KMS-11 (cell line): ENCODE measurements around the gene AATK.

Experiments used
- H2AFZ ChIP-seq: fragments of 200-600 bp; sonication (generic); 2 replicates; pipeline ENCODE4 v1.6.1; 2016; ENCODE audit warnings: antibody characterized with exemption, mixed run types, low read depth
- H3K27ac ChIP-seq: fragments of 200-600 bp; sonication (generic); 2 replicates; pipeline ENCODE4 v1.6.1; 2016; ENCODE audit warnings: mild to moderate bottlenecking, mixed run types
- H3K27me3 ChIP-seq: fragments of 200-600 bp; sonication (generic); 2 replicates; pipeline ENCODE4 v1.6.1; 2017; ENCODE audit warnings: mild to moderate bottlenecking, low read depth, mixed run types, moderate library complexity; ENCODE audit not compliant: insufficient read depth
- H3K36me3 ChIP-seq: fragments of 200-600 bp; sonication (generic); 2 replicates; pipeline ENCODE4 v1.6.1; 2017; ENCODE audit warnings: mild to moderate bottlenecking, mixed run types; ENCODE audit not compliant: insufficient read depth
- H3K4me1 ChIP-seq: fragments of 200-600 bp; sonication (generic); 2 replicates; pipeline ENCODE4 v1.6.1; 2016; ENCODE audit warnings: mild to moderate bottlenecking, low read depth, mixed run types; ENCODE audit not compliant: poor library complexity, severe bottlenecking
- H3K4me2 ChIP-seq: fragments of 200-600 bp; sonication (generic); 2 replicates; pipeline ENCODE4 v1.7.0; 2016; ENCODE audit warnings: mild to moderate bottlenecking, mixed run types
- H3K4me3 ChIP-seq: fragments of 200-600 bp; sonication (generic); IDR thresholded peaks from 2 replicates; pipeline ENCODE4 v1.6.1; 2017; ENCODE audit warnings: low read depth, low read length, mixed read lengths; ENCODE audit not compliant: insufficient read depth
- H3K79me2 ChIP-seq: fragments of 200-600 bp; sonication (generic); 2 replicates; pipeline ENCODE4 v1.6.1; 2016; ENCODE audit warnings: low read depth, mixed run types; ENCODE audit not compliant: insufficient read depth
- H3K9ac ChIP-seq: fragments of 200-600 bp; sonication (generic); 2 replicates; pipeline ENCODE4 v1.6.1; 2016; ENCODE audit warnings: mild to moderate bottlenecking, mixed run types
- H4K20me1 ChIP-seq: fragments of 200-600 bp; sonication (generic); 2 replicates; pipeline ENCODE4 v1.6.1; 2016; ENCODE audit warnings: mild to moderate bottlenecking, mixed run types; ENCODE audit not compliant: insufficient read depth
- CTCF ChIP-seq: fragments of 200-600 bp; sonication (generic); conservative IDR thresholded peaks from 2 replicates; pipeline ENCODE4 v1.6.1; 2017; ENCODE audit warnings: low read depth, mild to moderate bottlenecking, antibody characterized with exemption, low read length, moderate library complexity, mixed read lengths

Gene AATK

GRCh38 chr17:81076141-81076679 is 89.8 kb downstream of the AATK start:
- H3K9ac ChIP-seq = no peak overlapping the region
- H3K79me2 ChIP-seq = no peaks in the 10 kb centered on the region
- TF ChIP-seq CTCF = no peak
- peaks cover 98% of the 10 kb centered on the region for H3K27me3 ChIP-seq
- H4K20me1 ChIP-seq = no peaks in the 10 kb centered on the region
- no peak overlapping the region for H3K4me3 ChIP-seq
- H2AFZ ChIP-seq = no peak overlapping the region
- no peak overlapping the region for H3K4me2 ChIP-seq
- H3K36me3 ChIP-seq = no peaks in the 10 kb centered on the region
- H3K27ac ChIP-seq = no peak overlapping the region
- peaks cover under 1% of the 10 kb centered on the region for H3K4me1 ChIP-seq

- no peak overlapping the region for H3K4me3 ChIP-seq
- H3K27me3 ChIP-seq = peaks cover 98% of the 10 kb centered on the region
- H4K20me1 ChIP-seq = no peaks in the 10 kb centered on the region
- no peak overlapping the region for H3K27ac ChIP-seq
- H2AFZ ChIP-seq = no peak overlapping the region
- H3K4me2 ChIP-seq = no peak overlapping the region
- no peaks in the 10 kb centered on the region for H3K79me2 ChIP-seq
- no peaks in the 10 kb centered on the region for H3K36me3 ChIP-seq
- peaks cover 5% of the 10 kb centered on the region for H3K4me1 ChIP-seq
- no peak for TF ChIP-seq CTCF
- H3K9ac ChIP-seq = no peak overlapping the region
Observed at GRCh38 chr17:81075307-81075706, 90.7 kb downstream of the AATK start.

GRCh38 chr17:81074875-81075274 is 91.1 kb downstream of the AATK start:
- Histone ChIP-seq H3K79me2 (no peaks in the 10 kb centered on the region), H3K4me2 (no peak overlapping the region), H4K20me1 (no peaks in the 10 kb centered on the region), H3K4me1 (peaks cover 5% of the 10 kb centered on the region), H3K27me3 (peaks cover 98% of the 10 kb centered on the region), H3K36me3 (no peaks in the 10 kb centered on the region), H3K4me3 (no peak overlapping the region), H3K9ac (no peak overlapping the region), H3K27ac (no peak overlapping the region), H2AFZ (no peak overlapping the region)
- no peak for TF ChIP-seq CTCF

GRCh38 chr17:81073967-81074839 is 91.8 kb downstream of the AATK start:
- no peak for TF ChIP-seq CTCF
- H3K79me2 ChIP-seq = no peaks in the 10 kb centered on the region
- H4K20me1 ChIP-seq = no peaks in the 10 kb centered on the region
- no peak overlapping the region for H3K4me2 ChIP-seq
- peaks cover 98% of the 10 kb centered on the region for H3K27me3 ChIP-seq
- no peak overlapping the region for H2AFZ ChIP-seq
- no peaks in the 10 kb centered on the region for H3K36me3 ChIP-seq
- H3K9ac ChIP-seq = no peak overlapping the region
- no peak overlapping the region for H3K4me3 ChIP-seq
- no peak overlapping the region for H3K27ac ChIP-seq
- peaks cover 5% of the 10 kb centered on the region for H3K4me1 ChIP-seq
